Upper lobe of left lung (tissue), 6 donors: ENCODE measurements around the gene FZD1. TPM values are rescaled to one million over a fixed set of nuclear protein-coding genes. Genes with fewer than 3 reads are reported as not detected.

Experiments
- ATAC-seq, 2 donors: fragments of 200-7000 bp; cut with Tn5 transposase; one replicate each; pipeline ENCODE4 v1.9.1; 2022; ENCODE audit warnings: mild to moderate bottlenecking in 2 of 2, moderate library complexity in 2 of 2; ENCODE audit not compliant: low FRiP score in 2 of 2
- DNase-seq, 2 donors: peaks; one replicate each; pipeline ENCODE4 v3.0.0-alpha.2; 2019 to 2020
- H3K27ac ChIP-seq, 4 donors: fragments of 200-600 bp; sonication (generic); one replicate each; pipeline ENCODE4 v1.5.1; 2016 to 2019
- H3K27me3 ChIP-seq, 4 donors: fragments of 200-600 bp; sonication (generic); one replicate each; pipeline ENCODE4 v1.5.1; 2017 to 2019
- H3K36me3 ChIP-seq, 4 donors: fragments of 200-600 bp; sonication (generic); one replicate each; pipeline ENCODE4 v1.5.1; 2016 to 2019
- H3K4me1 ChIP-seq, 4 donors: fragments of 200-600 bp; sonication (generic); one replicate each; pipeline ENCODE4 v1.5.1; 2018 to 2019
- H3K4me3 ChIP-seq, 4 donors: fragments of 200-600 bp; sonication (generic); one replicate each; pipeline ENCODE4 v1.5.1; 2017 to 2019; ENCODE audit warnings: mild to moderate bottlenecking in 2 of 4, moderate library complexity in 1 of 4
- H3K9me3 ChIP-seq, 4 donors: fragments of 200-600 bp; sonication (generic); one replicate each; pipeline ENCODE4 v1.5.1; 2018 to 2019
- EP300 ChIP-seq, 4 donors: sonication (generic); formaldehyde crosslinking; IDR thresholded peaks; one replicate each; pipeline ENCODE4 v1.5.1; 2017; ENCODE audit warnings: antibody characterized with exemption in 4 of 4, control low read depth in 2 of 4
- POLR2A ChIP-seq, 4 donors: fragments of 450-650 bp; IDR thresholded peaks; one replicate each; pipeline ENCODE4 v1.5.1; 2016 to 2017; ENCODE audit warnings: antibody characterized with exemption in 4 of 4, mild to moderate bottlenecking in 2 of 4
- POLR2AphosphoS5 ChIP-seq, 2 donors: sonication (generic); formaldehyde crosslinking; IDR thresholded peaks; one replicate each; pipeline ENCODE4 v1.5.1; 2017; ENCODE audit warnings: antibody characterized with exemption in 2 of 2
- WGBS, 2 donors: methylation state at CpG; one replicate each; pipeline ENCODE4 v1.1.5; 2017 to 2018; 5-methylcytosine and 5-hydroxymethylcytosine counted together
- total RNA-seq, 6 donors: library from RNA; depleted of rRNA in 4 of 6; stranded (reverse); fragments of >200 nt in 4 of 6; gene quantifications; one replicate each; pipeline versions ENCODE4 v1.1.0 to v1.2.1, GENCODE V29; 2016 to 2021
- TF ChIP-seq, protein P1 (sequence below), 6 experiments: fragments of 450-650 bp in 4 of 6; fragments of 200-600 bp in 2 of 6; sonication (generic) in 2 of 6; IDR thresholded peaks; one replicate each; pipeline ENCODE4 v1.5.1; 2016 to 2019; ENCODE audit warnings: antibody characterized with exemption in 6 of 6
- donor health status: DM: no; HTN: no; CAD: no; lungs with moderate emphysema.
- donor health status: DM: no; HTN: yes; CAD: no; lungs with severe emphysema.

Gene FZD1
- total RNA-seq, 6 donors from 2014 or later = 6.3 to 25.8 (median 15.0) TPM

DNA sequence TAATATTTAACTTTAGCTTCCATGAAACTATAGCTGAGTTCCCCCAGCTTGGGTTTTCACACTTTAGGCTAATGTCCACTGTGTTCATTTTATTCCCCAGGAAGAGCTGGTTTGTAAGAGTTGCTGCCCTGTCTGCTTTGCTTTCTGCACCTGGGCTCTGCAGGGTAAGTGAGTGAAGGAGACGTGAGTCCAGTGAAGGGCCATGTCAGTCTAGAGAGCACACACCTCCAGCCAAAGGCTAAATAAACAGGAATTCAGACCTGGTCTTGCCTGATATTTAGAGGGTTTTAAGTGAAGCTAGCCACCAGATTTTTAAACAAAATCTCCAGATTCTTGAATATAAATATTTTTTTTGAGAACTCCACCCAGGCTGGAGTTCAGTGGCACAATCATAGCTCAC, 24.5 kb upstream of the FZD1 start:
- no peak for ATAC-seq
- WGBS, 2 donors = 43 to 70% methylated on average over 1 of the region's 1 CpG

DNA sequence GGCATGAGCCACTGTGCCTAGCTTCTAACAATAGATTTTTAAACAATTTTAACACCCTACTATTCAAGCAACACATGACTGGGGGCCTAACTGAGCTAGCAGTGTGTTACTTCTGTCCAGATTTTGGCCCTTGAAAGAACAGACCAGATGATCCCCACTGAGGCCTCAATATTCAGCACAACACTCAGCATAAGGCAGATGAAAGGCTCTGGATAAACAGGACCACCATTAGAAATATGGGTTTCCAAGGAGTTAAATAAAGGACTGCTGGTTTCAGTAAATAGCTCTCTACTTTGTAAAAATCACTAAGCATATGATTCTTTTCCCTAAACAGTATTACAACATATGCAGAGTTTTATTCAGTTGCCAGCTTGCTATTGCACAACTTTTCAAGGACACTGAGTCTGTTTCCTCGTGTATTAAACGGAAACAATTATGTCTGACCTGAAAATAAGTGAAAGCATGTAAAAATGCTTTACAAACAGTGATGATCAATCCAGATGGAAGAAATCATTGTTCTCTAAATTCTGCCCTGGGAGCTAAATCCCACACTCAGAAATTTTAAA, 23.8 kb upstream of the FZD1 start:
- Histone ChIP-seq H3K4me1 (peaks cover 0 to 26% (median 16%) of the 10 kb centered on the region in 4 donors), H3K36me3 (no peaks in the 10 kb centered on the region), H3K27me3 (no peaks in the 10 kb centered on the region), H3K9me3 (no peaks in the 10 kb centered on the region), H3K27ac (peak overlapping the region in 3 of 4 donors; percentile 54 to 76 (median 71)), H3K4me3 (no peak overlapping the region)
- WGBS, 2 donors = 27 to 59% methylated on average over 2 of the region's 2 CpGs
- no peak for TF ChIP-seq POLR2AphosphoS5 (IDR thresholded peaks at IDR 0.05)
- TF ChIP-seq, protein P1, sequence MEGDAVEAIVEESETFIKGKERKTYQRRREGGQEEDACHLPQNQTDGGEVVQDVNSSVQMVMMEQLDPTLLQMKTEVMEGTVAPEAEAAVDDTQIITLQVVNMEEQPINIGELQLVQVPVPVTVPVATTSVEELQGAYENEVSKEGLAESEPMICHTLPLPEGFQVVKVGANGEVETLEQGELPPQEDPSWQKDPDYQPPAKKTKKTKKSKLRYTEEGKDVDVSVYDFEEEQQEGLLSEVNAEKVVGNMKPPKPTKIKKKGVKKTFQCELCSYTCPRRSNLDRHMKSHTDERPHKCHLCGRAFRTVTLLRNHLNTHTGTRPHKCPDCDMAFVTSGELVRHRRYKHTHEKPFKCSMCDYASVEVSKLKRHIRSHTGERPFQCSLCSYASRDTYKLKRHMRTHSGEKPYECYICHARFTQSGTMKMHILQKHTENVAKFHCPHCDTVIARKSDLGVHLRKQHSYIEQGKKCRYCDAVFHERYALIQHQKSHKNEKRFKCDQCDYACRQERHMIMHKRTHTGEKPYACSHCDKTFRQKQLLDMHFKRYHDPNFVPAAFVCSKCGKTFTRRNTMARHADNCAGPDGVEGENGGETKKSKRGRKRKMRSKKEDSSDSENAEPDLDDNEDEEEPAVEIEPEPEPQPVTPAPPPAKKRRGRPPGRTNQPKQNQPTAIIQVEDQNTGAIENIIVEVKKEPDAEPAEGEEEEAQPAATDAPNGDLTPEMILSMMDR (IDR thresholded peaks at IDR 0.05) = no peak
- no peak for TF ChIP-seq EP300 (IDR thresholded peaks at IDR 0.05)
- TF ChIP-seq POLR2A (IDR thresholded peaks at IDR 0.05) = no peak
- DNase-seq (no peak), ATAC-seq (peak in 1 of 2 donors; percentile 70)

More for the DNA sequence above, 24.5 kb upstream of the FZD1 start:
- Histone ChIP-seq H3K36me3 (no peaks in the 10 kb centered on the region), H3K27ac (peak overlapping the region in 3 of 4 donors; percentile 54 to 76 (median 71)), H3K4me1 (peaks cover 0 to 26% (median 16%) of the 10 kb centered on the region in 4 donors), H3K4me3 (no peak overlapping the region), H3K9me3 (no peaks in the 10 kb centered on the region), H3K27me3 (no peaks in the 10 kb centered on the region)
- peak in 1 of 2 donors; percentile 36 for DNase-seq
- TF ChIP-seq POLR2A (IDR thresholded peaks at IDR 0.05) (no peak), POLR2AphosphoS5 (IDR thresholded peaks at IDR 0.05) (no peak), EP300 (IDR thresholded peaks at IDR 0.05) (no peak)
- TF ChIP-seq, protein P1 (IDR thresholded peaks at IDR 0.05) = no peak

DNA sequence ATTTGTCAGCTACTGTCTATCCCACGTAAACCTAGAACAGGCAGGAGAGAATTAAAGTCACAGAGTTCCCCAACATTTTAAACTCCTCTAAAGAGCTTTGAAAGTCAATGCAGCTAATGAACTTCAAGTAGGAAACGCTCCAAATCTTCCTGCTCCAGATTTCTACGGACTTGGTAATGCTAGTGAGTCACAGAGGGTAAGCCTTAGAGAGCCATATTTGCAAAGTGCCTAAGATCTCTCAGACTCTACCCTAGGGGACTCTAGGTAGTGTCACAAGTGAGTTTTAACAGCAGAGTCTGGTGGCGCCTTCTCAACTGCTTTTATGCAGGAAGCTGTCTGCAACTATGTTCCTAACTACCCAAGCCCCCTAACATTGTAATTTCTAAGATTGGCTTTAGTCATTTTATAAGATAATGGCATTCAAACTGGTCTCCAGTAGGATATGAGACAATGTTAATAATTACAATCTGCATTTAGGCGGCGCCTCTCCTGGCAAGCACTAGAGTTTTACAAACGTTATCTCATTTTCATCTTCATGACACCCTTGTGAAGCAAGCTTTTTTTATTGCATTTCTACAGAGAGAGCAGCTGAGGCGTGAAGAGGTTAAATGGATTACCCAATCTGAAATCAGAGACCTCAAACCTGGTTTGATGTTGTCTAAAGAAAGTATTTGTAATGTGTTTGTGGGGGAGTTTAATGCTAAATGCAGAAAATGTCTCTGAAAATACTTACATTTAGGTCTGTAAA, 22.0 kb upstream of the FZD1 start:
- H3K4me1 ChIP-seq = peaks cover 0 to 26% (median 16%) of the 10 kb centered on the region in 4 donors
- no peaks in the 10 kb centered on the region for H3K27me3 ChIP-seq
- H3K36me3 ChIP-seq = no peaks in the 10 kb centered on the region
- peak in 1 of 2 donors; percentile 74 for ATAC-seq
- H3K27ac ChIP-seq = no peak overlapping the region
- no peaks in the 10 kb centered on the region for H3K9me3 ChIP-seq
- no peak overlapping the region for H3K4me3 ChIP-seq
- WGBS, 2 donors = 73 to 74% methylated on average over 8 of the region's 8 CpGs
- no peak for DNase-seq
- TF ChIP-seq, protein P1 (IDR thresholded peaks at IDR 0.05) = no peak
- TF ChIP-seq POLR2AphosphoS5 (IDR thresholded peaks at IDR 0.05) = no peak
- no peak for TF ChIP-seq POLR2A (IDR thresholded peaks at IDR 0.05)
- TF ChIP-seq EP300 (IDR thresholded peaks at IDR 0.05) = no peak

DNA sequence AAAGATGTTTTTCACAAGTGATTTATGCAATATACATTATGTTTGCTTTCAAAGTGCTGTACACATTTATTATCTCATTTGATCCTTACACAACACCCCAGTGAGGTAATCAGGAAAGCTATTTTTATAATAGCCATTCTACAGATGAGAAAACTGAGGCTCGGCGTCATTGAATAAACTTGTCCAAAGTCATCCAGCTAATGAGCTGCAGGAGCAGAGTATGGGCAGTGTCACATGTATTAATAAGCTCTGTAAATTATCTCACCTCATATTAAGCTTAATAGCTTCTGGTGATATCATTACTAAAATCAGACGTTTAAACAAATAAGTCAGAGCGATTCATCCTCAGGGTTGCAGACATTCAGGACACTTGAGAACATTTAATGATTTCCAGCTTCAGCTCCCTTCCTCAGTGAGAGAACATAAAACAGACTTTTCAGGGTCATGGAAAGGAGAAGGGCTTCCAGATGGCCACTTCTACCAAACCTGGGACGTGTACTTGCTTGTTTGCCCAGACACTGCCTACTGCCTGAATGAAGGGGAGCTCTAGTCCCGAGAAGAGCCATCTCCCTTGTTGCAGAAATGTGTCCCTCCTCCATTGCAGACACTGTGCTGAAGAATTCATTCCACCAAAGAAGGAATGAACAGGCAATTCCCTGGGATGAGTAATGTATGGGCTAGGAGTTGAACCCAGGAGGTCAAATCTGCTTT, 20.5 kb upstream of the FZD1 start:
- H3K27ac ChIP-seq = no peak overlapping the region
- no peaks in the 10 kb centered on the region for H3K27me3 ChIP-seq
- no peaks in the 10 kb centered on the region for H3K36me3 ChIP-seq
- H3K4me3 ChIP-seq = no peak overlapping the region
- H3K4me1 ChIP-seq = peaks cover 0 to 26% (median 16%) of the 10 kb centered on the region in 4 donors
- DNase-seq = no peak
- no peak for ATAC-seq
- H3K9me3 ChIP-seq = no peaks in the 10 kb centered on the region
- TF ChIP-seq EP300 (IDR thresholded peaks at IDR 0.05) = no peak
- no peak for TF ChIP-seq POLR2AphosphoS5 (IDR thresholded peaks at IDR 0.05)
- no peak for TF ChIP-seq POLR2A (IDR thresholded peaks at IDR 0.05)
- TF ChIP-seq, protein P1 (IDR thresholded peaks at IDR 0.05) = no peak
- 77 to 87% methylated on average over 6 of the region's 6 CpGs for WGBS, 2 donors
